HG02943 (cell line): ENCODE results near the gene PPM1K.

Experiments
- ATAC-seq: cut with Tn5 transposase; IDR thresholded peaks from one replicate; pipeline ENCODE4 v1.9.1; 2021; ENCODE audit warnings: mild to moderate bottlenecking, low read depth, moderate library complexity; ENCODE audit not compliant: unreplicated experiment

The PPM1K gene

DNA sequence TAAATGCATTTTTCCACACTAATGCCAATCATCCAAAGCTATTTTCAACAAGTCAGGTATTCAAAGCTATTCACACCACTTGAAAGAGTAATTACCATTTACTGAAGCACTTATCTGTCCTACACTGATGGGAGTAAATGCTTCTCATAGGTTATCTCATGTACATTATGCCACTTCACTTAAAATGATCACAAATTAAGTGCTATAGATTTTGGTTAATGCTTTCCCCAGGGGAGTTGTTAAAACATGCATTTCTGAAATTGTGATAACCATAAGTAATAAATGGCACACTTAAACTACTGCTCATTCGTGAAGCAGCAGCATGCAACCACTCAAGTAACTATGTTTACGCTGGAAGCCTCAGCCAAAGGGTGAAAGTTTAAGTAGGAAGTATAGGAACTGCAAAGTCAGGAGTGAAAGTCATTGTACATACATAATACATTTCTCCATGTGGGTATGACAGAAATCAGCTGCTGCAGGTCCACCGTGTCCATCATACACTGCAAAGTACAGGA lies 6.6 kb downstream of the PPM1K start:
- no peak for ATAC-seq

DNA sequence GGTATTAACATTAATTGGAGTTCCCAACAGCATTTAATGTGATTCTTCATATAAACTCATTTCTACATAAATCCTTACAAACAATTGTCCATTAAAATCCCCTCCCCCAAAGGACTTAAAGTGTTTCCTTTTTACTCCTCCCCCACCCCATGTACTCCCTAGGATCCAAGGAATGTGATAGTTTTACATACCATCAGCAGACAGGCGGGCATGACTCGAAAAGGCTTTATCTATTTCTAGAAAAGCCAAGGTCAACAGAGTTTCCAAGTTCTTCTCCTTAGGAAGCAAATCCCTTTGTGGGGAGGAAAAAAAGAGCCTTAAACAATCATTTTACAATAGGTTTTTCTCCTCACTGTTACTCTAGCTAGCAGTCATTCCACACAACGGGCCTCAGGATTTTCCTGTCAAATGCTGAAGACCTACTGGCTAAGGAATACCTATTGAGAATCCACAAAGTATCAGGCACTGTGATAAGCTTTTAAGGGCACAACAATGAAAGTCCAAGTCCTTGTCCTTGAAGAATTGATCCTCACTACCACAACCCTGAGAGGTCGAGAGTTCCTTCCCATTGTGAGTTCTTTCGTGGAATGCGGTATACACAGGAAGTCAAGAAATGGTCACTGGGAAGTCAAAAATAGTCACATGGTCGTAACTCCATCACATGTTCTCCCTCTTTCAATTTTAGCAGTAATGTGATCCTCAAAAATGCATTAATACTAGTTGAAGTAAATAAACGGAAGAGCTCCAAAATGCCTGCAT lies 7.2 kb downstream of the PPM1K start:
- ATAC-seq = no peak

DNA sequence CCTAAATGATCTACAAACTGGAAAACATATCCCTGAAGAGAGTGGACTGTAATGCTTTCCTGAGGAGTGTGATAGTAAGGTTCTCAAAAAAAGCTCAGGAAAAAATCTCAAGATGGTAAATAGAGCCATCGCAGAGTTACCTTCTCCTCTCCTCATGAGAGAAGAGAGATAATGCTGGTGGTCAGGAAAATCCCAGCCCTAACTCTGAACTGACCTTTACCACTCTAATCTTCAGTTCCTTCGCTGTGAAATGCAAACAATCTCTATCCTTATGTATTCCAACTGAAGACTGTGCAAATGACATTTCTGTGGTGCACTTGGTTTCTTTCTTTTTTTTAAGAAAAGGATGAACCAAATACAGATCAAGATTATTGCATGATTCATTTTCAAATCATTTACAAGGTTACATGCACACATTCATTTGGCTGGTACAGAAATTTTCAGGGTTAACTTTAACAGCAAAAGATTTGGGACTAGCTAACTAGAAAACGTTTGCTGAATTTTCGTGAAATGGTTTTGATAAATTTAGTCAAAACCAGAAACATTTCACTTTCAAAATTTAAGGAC lies 8.3 kb downstream of the PPM1K start:
- no peak for ATAC-seq

GRCh38 chr4:88275516-88275915 lies 8.8 kb downstream of the PPM1K start:
- no peak for ATAC-seq

DNA sequence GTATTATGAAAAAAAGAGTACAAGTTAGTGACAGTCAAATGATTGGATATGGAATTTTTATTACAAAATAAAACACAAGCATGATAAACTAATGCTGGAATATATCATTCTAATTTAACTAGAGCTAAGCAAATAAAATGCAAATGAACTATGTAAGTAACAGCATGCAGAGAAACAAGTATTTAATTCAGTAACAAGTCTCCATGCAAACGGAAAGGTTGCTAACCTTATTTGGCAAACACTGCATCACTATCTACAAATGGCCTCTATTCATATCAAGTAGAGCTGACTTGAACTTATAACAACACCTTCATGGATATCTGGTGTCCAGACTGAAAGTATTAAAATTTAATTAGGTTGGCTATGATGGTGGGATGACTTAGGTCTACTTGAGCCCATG lies 15.4 kb downstream of the PPM1K start:
- ATAC-seq = no peak

DNA sequence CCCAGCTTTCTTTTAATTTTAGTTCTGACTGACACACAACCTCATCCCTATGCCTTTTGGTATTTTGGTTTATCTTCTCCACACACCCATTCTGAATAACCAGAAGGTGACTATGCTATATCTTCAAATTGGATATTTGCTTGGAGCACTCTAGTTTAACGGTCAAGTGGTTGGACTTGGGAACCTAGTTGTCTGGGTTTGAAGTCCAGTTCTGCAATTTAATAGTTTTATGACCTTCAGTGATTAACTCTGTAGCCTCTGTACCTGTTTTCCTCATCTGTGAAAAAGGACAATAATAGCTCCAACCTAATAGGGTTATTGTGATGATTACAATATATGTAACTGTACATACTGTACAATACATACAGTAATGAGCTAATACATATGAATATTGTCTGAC lies 20.0 kb downstream of the PPM1K start:
- ATAC-seq = no peak

- no peak for ATAC-seq
Measured at GRCh38 chr4:88257726-88258125, 26.6 kb downstream of the PPM1K start.

GRCh38 chr4:88255111-88255510 lies 29.2 kb downstream of the PPM1K start:
- ATAC-seq = no peak

DNA sequence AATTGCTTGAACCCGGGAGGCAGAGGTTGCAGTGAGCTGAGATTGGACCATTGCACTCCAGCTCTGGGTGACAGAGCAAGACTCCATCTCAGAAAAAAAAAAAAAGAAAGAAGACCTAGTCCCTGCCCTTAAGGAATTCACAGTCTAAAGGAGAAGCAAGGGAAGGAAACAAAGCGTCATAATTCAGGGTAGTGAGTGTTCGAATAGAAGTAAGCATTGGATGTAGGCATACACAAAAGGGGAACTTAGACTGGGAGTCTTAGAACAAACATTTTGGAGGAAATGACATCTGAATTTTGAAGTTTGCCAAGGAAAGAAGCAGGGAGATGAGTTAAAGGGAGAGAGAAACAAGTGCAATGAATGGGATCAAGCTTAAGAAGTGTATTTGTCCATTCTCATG lies 32.4 kb downstream of the PPM1K start:
- no peak for ATAC-seq

- no peak for ATAC-seq
Measured at GRCh38 chr4:88247148-88247547, 37.2 kb downstream of the PPM1K start.

- ATAC-seq = no peak
Measured at GRCh38 chr4:88246600-88246999, 37.8 kb downstream of the PPM1K start.

GRCh38 chr4:88244816-88245579 lies 39.4 kb downstream of the PPM1K start:
- ATAC-seq = no peak

DNA sequence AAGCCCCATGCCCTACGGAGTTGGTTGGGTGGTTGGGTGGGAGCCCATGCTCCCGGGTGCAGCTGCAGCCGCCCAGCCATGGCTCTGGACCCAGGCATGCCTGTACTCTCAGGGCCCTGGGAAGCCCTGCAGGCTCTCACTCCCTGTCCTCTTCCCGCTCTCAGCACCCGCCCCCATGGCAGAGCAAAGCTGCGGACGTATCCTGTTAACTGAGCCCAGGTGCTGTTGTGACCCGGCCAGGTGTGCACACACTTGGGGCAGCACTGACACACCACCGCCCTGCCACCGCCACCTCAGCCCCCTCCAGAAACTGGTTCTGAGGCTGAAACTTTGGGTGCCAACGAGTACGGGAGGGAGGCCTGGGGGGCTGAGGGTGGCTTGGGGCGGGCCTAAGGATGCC lies 40.3 kb downstream of the PPM1K start:
- ATAC-seq = no peak

GRCh38 chr4:88242144-88242543 lies 42.2 kb downstream of the PPM1K start:
- no peak for ATAC-seq

DNA sequence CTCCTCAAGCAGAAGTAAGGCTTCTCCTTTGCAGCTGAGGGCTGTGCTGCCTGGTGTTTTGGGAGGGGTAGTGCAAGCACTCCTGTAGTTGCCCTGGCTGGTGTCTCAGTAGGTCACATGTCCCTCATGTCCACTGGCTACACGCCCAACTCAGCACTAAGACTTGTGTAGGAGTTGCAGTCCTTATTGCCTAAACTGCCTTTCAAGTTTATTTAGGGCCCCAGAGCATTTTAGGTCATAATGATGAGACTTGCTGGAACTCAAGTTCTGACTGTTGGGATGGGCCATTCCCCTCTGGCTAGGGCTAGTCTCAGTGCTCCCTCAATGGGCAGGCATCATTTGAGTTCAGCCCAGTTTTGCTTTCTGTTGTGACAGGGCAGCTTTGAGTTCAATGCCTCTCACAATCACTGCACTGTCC lies 44.1 kb downstream of the PPM1K start:
- ATAC-seq = no peak

- no peak for ATAC-seq
Measured at GRCh38 chr4:88230969-88231771, 53.2 kb downstream of the PPM1K start.

DNA sequence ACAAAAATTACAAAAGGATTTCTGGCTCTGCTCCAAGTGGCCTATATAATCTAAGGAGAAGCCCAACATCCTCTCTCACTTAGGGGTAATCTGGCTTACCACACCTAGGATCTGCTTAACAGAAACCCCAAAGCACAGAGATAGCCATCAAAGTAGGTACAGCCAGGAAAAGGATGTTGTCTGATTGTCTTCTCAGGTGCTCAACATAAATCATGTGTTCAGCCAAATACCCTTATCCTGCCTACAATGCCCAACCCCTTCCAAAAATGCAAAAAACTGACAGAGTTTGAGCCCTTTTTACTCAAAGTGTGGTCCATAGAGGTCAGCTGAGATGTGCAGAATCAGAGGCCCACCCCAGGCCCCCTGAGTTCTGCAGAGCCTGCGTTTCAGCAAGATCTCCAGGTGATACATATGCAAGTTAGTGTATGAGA lies 53.9 kb downstream of the PPM1K start:
- no peak for ATAC-seq

GRCh38 chr4:88227734-88228133 lies 56.6 kb downstream of the PPM1K start:
- ATAC-seq = no peak

GRCh38 chr4:88226143-88226542 lies 58.2 kb downstream of the PPM1K start:
- no peak for ATAC-seq

GRCh38 chr4:88225232-88226105 lies 58.9 kb downstream of the PPM1K start:
- ATAC-seq = no peak
